ENCODE data around the gene HSD11B1L.

GRCh38 chr19:5692723-5693194 is 11.9 kb downstream of the HSD11B1L start:
- no peak for TF ChIP-seq POLR2A (IDR thresholded peaks at IDR 0.05)
- TF ChIP-seq, protein P1, sequence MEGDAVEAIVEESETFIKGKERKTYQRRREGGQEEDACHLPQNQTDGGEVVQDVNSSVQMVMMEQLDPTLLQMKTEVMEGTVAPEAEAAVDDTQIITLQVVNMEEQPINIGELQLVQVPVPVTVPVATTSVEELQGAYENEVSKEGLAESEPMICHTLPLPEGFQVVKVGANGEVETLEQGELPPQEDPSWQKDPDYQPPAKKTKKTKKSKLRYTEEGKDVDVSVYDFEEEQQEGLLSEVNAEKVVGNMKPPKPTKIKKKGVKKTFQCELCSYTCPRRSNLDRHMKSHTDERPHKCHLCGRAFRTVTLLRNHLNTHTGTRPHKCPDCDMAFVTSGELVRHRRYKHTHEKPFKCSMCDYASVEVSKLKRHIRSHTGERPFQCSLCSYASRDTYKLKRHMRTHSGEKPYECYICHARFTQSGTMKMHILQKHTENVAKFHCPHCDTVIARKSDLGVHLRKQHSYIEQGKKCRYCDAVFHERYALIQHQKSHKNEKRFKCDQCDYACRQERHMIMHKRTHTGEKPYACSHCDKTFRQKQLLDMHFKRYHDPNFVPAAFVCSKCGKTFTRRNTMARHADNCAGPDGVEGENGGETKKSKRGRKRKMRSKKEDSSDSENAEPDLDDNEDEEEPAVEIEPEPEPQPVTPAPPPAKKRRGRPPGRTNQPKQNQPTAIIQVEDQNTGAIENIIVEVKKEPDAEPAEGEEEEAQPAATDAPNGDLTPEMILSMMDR (IDR thresholded peaks at IDR 0.05): no peak

All from esophagus squamous epithelium (tissue), 4 donors.